Measurements from ENCODE around the gene CELA1. TPM values are rescaled to one million over a fixed set of nuclear protein-coding genes. Genes with fewer than 3 reads are reported as not detected.

CELA1 gene
- total RNA-seq, 1 experiment from 2014 or later = not detected

DNA sequence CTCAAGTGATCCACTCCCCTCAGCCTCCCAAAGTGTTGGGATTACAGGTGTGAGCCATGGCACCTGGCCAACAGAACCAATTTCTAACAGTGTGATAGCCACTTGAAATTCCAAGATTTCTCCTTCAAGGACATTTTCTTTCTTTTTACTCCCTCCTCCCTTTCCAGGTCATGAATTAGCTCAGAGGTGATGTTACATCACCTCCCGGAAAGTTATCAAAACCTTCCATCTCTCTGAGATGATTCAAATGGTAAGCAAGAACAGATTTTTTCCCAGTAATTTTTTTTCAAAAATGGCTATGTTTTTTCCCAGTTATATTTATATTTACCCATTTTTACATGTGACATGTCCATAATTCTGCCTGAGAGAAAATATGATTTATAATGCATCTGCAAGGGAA lies 60.6 kb downstream of the CELA1 start:
- DNase-seq = no peak
- no TSS peak for BruUV-seq (replicated peaks)
- CTCF ChIA-PET = no interaction called here
- H3K36me3 Mint-ChIP-seq (ENCODE audit: insufficient read depth, unreplicated experiment) = no peaks in the 10 kb centered on the region
- no peaks in the 10 kb centered on the region for H3K4me1 Mint-ChIP-seq (ENCODE audit: low read depth, unreplicated experiment)
- intact Hi-C loops (cut with micrococcal nuclease; ENCODE audit: unreplicated experiment) = no loop called here
- no peak for TF ChIP-seq CTCF (IDR thresholded peaks at IDR 0.05; ENCODE audit: unreplicated experiment)
- no peaks in the 10 kb centered on the region for H3K27me3 Mint-ChIP-seq (ENCODE audit: unreplicated experiment)
- H3K4me3 Mint-ChIP-seq (ENCODE audit: low read depth, unreplicated experiment) = no peak overlapping the region
- no peaks in the 10 kb centered on the region for H3K9me3 Mint-ChIP-seq (ENCODE audit: low read depth, unreplicated experiment)
- no peak overlapping the region for H3K27ac Mint-ChIP-seq (ENCODE audit: unreplicated experiment)

DNA sequence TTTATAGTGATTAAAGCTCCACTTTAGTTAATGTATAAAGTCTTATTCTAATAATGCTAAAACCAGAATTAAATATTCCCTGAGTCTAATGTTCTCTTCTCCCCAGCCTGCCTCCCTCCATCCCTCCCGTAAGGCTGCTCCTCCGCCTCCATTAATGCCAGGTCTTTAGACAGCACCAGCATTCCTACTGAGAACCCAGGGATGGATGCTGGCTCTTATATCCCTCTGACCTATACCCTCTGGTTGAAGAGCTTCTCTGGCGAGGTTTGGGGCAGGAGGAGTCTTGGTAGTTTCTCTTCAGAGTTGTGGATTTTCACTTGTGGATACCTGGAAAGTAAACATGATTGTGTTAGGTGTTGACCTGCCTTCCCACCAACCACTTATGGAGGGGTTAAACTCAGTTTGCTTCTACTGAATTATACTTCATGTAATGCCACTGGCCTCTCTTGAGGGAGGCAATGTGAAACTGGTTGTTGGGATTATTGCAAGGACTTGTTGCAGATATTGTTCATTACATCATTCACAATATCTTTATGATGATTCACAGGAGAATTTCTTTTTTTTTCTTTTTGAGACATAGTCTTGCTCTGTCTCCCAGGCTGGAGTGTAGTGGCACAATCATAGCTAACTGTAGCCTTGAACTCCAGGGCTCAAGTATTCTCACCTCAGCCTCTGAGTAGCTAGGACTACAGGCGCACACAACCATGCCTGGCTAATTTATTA lies 65.1 kb downstream of the CELA1 start:
- Mint-ChIP-seq H3K36me3 (ENCODE audit: insufficient read depth, unreplicated experiment) (no peaks in the 10 kb centered on the region), H3K4me1 (ENCODE audit: low read depth, unreplicated experiment) (no peaks in the 10 kb centered on the region), H3K9me3 (ENCODE audit: low read depth, unreplicated experiment) (no peaks in the 10 kb centered on the region), H3K27me3 (ENCODE audit: unreplicated experiment) (no peaks in the 10 kb centered on the region), H3K27ac (ENCODE audit: unreplicated experiment) (no peak overlapping the region), H3K4me3 (ENCODE audit: low read depth, unreplicated experiment) (no peak overlapping the region)
- TF ChIP-seq CTCF (IDR thresholded peaks at IDR 0.05; ENCODE audit: unreplicated experiment) = no peak
- intact Hi-C loops (cut with micrococcal nuclease; ENCODE audit: unreplicated experiment) = no loop called here
- DNase-seq = no peak
- CTCF ChIA-PET = no interaction called here
- no TSS peak for BruUV-seq (replicated peaks)

Other genes starting within 250 kb of the CELA1 start
- gene TFCP2, start 173.5 kb downstream of the CELA1 start, total RNA-seq (2022) = 19.3 and 19.6 TPM in 2 replicates
- 2.5 and 4.2 TPM in 2 replicates for gene POU6F1, start 128.6 kb downstream of the CELA1 start, total RNA-seq (2022)
- gene DAZAP2, start 107.9 kb downstream of the CELA1 start, total RNA-seq (2022) = 96.3 and 103 TPM in 2 replicates
- gene SMAGP, start 76.3 kb downstream of the CELA1 start, total RNA-seq (2022) = 60.9 and 64.1 TPM in 2 replicates
- not detected in 2 replicates for gene BIN2, start 22.5 kb downstream of the CELA1 start, total RNA-seq (2022)
- 34.0 and 45.3 TPM in 2 replicates for gene GALNT6, start 44.7 kb upstream of the CELA1 start, total RNA-seq (2022)
- gene SLC4A8, start 78.2 kb upstream of the CELA1 start, total RNA-seq (2022) = 0.76 and 1.1 TPM in 2 replicates
- gene SCN8A, start 244.6 kb upstream of the CELA1 start, total RNA-seq (2022) = 5.4 and 7.2 TPM in 2 replicates